ENCODE data around the gene SF1.

- TF ChIP-seq SMARCC2 (IDR thresholded peaks at IDR 0.05; ENCODE audit: low read depth) (no peak), EZH2 (IDR thresholded peaks at IDR 0.05; ENCODE audit: borderline replicate concordance, low read depth, low read length) (no peak), USF2 (CRISPR knock-in tag; IDR thresholded peaks at IDR 0.05) (no peak), SMAD3 (CRISPR knock-in tag; conservative IDR thresholded peaks at IDR 0.05) (no peak), POLR2A (conservative IDR thresholded peaks at IDR 0.05) (no peak)
- TF ChIP-seq, protein P1, sequence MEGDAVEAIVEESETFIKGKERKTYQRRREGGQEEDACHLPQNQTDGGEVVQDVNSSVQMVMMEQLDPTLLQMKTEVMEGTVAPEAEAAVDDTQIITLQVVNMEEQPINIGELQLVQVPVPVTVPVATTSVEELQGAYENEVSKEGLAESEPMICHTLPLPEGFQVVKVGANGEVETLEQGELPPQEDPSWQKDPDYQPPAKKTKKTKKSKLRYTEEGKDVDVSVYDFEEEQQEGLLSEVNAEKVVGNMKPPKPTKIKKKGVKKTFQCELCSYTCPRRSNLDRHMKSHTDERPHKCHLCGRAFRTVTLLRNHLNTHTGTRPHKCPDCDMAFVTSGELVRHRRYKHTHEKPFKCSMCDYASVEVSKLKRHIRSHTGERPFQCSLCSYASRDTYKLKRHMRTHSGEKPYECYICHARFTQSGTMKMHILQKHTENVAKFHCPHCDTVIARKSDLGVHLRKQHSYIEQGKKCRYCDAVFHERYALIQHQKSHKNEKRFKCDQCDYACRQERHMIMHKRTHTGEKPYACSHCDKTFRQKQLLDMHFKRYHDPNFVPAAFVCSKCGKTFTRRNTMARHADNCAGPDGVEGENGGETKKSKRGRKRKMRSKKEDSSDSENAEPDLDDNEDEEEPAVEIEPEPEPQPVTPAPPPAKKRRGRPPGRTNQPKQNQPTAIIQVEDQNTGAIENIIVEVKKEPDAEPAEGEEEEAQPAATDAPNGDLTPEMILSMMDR (IDR thresholded peaks at IDR 0.05 in 2 of 3, conservative IDR thresholded peaks at IDR 0.05 in 1 of 3; ENCODE audit: insufficient read depth in 2 of 3, low read depth in 1 of 3, low read length in 3 of 3) = no peak
- TF ChIP-seq, protein P2, sequence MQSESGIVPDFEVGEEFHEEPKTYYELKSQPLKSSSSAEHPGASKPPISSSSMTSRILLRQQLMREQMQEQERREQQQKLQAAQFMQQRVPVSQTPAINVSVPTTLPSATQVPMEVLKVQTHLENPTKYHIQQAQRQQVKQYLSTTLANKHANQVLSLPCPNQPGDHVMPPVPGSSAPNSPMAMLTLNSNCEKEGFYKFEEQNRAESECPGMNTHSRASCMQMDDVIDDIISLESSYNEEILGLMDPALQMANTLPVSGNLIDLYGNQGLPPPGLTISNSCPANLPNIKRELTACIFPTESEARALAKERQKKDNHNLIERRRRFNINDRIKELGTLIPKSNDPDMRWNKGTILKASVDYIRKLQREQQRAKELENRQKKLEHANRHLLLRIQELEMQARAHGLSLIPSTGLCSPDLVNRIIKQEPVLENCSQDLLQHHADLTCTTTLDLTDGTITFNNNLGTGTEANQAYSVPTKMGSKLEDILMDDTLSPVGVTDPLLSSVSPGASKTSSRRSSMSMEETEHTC (IDR thresholded peaks at IDR 0.05) = no peak
Measured at GRCh38 chr11:64742087-64742888, 36.1 kb downstream of the SF1 start.

All from K562 (cell line).